Upper lobe of right lung (tissue), 1 donor: Measurements from ENCODE around the gene PSD. TPM values are rescaled to one million over a fixed set of nuclear protein-coding genes. Genes with fewer than 3 reads are reported as not detected.

ENCODE experiments used
- ATAC-seq: fragments of 200-7000 bp; cut with Tn5 transposase; one replicate; pipeline ENCODE4 v1.9.1; 2020; ENCODE audit warnings: mild to moderate bottlenecking, moderate library complexity
- DNase-seq: peaks from one replicate; pipeline ENCODE4 v3.0.0-alpha.2; 2020
- H3K27ac ChIP-seq: fragments of 200-600 bp; one replicate; pipeline ENCODE4 v1.8.0; 2022
- H3K27me3 ChIP-seq: fragments of 200-600 bp; one replicate; pipeline ENCODE4 v1.8.0; 2022; ENCODE audit warnings: mild to moderate bottlenecking
- H3K36me3 ChIP-seq: fragments of 200-600 bp; one replicate; pipeline ENCODE4 v1.8.0; 2022
- H3K4me1 ChIP-seq: fragments of 200-600 bp; one replicate; pipeline ENCODE4 v1.8.0; 2022
- H3K4me3 ChIP-seq: fragments of 200-600 bp; one replicate; pipeline ENCODE4 v1.8.0; 2022; ENCODE audit warnings: mild to moderate bottlenecking
- H3K9me3 ChIP-seq: fragments of 200-600 bp; one replicate; pipeline ENCODE4 v1.8.0; 2022
- intact Hi-C: fragments of 100-400 bp; cut with DNase I; formaldehyde crosslinking; loops from one replicate; pipeline ENCODE4 v1.11.0; 2022
- total RNA-seq: library from RNA; stranded (reverse); fragmentation: NEBNext Ultra II Directional; extraction: Animal tissue kit (Norgen Biotek cat#: 25700); gene quantifications from one replicate; pipeline ENCODE4 v1.2.1, GENCODE V29; 2021
- TF ChIP-seq, protein P1 (sequence below): fragments of 200-600 bp; IDR thresholded peaks from one replicate; pipeline ENCODE4 v1.8.0; 2022; ENCODE audit warnings: antibody characterized with exemption
- donor health status: DM: no; HTN: yes; CAD: no; lungs with severe emphysema.

Gene PSD
- total RNA-seq, 1 donor from 2014 or later, result 3.5 TPM

DNA sequence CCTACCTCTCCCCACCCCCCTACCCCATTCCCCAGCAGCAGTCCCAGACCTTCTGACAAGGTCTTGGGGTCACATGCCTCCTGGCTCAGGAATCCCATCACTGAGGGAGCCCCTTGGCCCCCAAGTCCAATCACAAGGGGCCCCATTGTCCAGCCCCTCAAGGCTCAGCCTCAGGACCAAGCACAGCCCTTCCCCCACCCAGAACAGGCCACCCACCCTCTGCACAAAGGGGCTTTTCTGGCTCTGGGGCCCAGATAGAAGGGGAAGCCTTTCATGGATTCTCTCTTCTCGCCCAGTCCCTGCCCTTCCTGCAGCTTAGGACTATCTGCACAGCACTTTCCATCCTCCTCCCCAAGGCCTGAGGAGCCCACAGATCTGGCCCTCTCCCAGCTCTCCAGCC lies 6.9 kb upstream of the PSD start:
- no peak overlapping the region for H3K4me3 ChIP-seq
- TF ChIP-seq, protein P1, sequence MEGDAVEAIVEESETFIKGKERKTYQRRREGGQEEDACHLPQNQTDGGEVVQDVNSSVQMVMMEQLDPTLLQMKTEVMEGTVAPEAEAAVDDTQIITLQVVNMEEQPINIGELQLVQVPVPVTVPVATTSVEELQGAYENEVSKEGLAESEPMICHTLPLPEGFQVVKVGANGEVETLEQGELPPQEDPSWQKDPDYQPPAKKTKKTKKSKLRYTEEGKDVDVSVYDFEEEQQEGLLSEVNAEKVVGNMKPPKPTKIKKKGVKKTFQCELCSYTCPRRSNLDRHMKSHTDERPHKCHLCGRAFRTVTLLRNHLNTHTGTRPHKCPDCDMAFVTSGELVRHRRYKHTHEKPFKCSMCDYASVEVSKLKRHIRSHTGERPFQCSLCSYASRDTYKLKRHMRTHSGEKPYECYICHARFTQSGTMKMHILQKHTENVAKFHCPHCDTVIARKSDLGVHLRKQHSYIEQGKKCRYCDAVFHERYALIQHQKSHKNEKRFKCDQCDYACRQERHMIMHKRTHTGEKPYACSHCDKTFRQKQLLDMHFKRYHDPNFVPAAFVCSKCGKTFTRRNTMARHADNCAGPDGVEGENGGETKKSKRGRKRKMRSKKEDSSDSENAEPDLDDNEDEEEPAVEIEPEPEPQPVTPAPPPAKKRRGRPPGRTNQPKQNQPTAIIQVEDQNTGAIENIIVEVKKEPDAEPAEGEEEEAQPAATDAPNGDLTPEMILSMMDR, result no peak
- intact Hi-C loops, result no loop called here
- ATAC-seq (no peak), DNase-seq (no peak)
- no peak overlapping the region for H3K27ac ChIP-seq
- no peaks in the 10 kb centered on the region for H3K27me3 ChIP-seq
- H3K4me1 ChIP-seq, result peaks cover 17% of the 10 kb centered on the region
- peaks cover 21% of the 10 kb centered on the region for H3K36me3 ChIP-seq
- no peaks in the 10 kb centered on the region for H3K9me3 ChIP-seq

DNA sequence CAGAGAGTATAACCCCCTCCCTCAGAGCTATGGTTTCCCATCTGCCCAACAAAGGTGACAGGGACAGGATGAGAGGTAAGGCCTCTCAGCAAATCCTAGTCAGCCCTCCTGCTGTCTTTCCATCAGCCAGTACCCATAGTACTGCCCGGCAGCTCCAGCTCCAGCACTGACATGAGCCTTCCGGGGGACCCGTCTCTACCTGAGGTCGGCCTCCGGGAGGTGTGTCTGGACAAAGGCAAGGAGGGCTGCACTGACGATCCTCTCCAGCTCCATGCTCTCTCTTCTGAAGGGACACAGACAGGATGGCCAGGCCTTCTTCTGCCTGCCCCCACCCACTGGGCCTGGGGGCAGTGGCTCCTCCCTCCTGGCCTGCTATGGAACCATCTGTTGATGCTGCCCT lies 6.3 kb upstream of the PSD start:
- Histone ChIP-seq H3K36me3 (peaks cover 21% of the 10 kb centered on the region), H3K27ac (no peak overlapping the region), H3K4me3 (no peak overlapping the region), H3K9me3 (no peaks in the 10 kb centered on the region), H3K27me3 (no peaks in the 10 kb centered on the region), H3K4me1 (peaks cover 21% of the 10 kb centered on the region)
- intact Hi-C loops, result no loop called here
- no peak for ATAC-seq
- TF ChIP-seq, protein P1, result no peak
- DNase-seq, result no peak

DNA sequence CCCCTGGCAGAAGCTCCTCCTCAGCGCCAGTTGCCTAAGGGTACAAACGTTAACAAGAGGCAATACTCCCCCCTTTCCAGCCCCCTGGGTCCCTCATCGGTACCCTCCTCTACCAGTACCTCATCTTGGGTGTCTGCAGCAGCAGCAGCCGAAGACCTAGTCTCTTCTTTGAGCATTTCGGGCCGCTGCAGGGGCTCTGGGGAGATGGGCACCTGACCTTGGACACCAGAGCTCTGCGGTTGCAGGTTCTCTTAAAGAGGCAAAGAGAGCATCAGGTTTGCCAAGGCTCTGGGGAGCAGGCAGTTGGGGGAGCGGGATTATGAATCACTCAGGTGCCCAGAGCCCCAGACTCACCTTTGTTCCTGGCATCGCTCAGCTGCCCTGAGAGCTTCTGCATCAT lies 5.6 kb upstream of the PSD start:
- Histone ChIP-seq H3K27me3 (no peaks in the 10 kb centered on the region), H3K4me1 (peaks cover 28% of the 10 kb centered on the region), H3K4me3 (no peak overlapping the region), H3K27ac (no peak overlapping the region), H3K9me3 (no peaks in the 10 kb centered on the region), H3K36me3 (peaks cover 21% of the 10 kb centered on the region)
- no peak for DNase-seq
- ATAC-seq, result no peak
- TF ChIP-seq, protein P1, result no peak
- intact Hi-C loops, result no loop called here

DNA sequence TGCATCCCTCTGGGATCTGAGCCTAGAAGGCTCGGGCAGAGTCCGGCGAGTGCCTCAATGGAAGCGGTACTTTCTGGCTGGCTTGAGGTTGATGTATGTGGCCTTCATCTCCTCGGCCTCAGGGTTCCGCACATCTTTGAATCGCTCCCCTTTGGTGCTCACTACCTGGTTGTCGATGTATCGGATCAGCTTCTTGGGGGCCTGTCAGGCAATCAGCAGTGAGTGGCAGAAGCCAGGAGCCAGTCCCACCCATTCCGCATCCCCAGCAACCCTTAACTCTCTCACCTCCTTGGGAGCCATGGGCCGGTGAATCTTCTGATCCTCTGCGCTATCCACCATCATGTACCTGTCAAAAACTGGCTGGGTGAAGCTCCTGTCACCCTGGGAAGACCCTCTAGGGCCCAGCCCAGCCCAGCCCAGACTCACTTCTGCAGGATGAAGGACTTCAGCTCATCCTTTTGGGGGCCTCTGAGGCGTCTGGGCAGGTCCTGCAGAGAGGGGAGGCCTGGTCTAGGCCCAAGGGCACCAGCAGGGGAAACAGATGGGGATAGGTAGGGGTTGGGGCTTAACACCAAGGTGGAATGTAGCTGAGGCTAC lies 4.9 kb upstream of the PSD start:
- Histone ChIP-seq H3K27me3 (peaks cover 4% of the 10 kb centered on the region), H3K27ac (peak overlapping the region; percentile 88), H3K4me3 (no peak overlapping the region), H3K9me3 (no peaks in the 10 kb centered on the region), H3K36me3 (peaks cover 21% of the 10 kb centered on the region), H3K4me1 (peaks cover 32% of the 10 kb centered on the region)
- intact Hi-C loops, result no loop called here
- DNase-seq (no peak), ATAC-seq (no peak)
- TF ChIP-seq, protein P1, result no peak

DNA sequence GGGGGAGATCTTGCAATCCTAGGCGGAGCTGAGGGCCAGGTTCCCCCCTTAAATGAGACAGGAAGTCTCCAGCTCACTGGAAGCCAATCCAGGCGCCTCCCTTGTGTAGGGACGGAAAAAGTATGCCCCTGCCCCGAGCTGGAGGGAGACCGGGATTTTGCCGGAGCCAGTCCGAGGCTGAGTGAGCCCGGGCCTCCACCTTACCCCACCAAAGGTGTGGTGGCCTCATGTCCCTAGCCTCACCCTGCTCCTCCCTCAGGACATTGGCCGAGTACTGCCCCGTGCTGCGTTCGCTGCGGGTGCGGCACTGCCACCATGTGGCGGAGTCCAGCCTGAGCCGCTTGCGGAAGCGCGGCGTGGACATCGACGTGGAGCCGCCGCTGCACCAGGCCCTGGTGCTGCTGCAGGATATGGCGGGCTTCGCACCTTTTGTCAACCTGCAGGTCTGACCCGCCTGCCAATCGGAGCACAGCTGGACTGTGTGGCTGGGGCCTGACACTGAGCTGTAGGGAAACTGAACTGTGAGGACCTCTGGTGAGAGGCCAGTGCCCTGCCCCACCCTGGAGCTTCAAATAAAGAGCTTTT lies 4.1 kb upstream of the PSD start:
- Histone ChIP-seq H3K36me3 (peaks cover 21% of the 10 kb centered on the region), H3K4me3 (peak overlapping the region; percentile 81), H3K27ac (peak overlapping the region; percentile 88), H3K9me3 (no peaks in the 10 kb centered on the region), H3K27me3 (peaks cover 9% of the 10 kb centered on the region), H3K4me1 (peaks cover 32% of the 10 kb centered on the region)
- peak; percentile 94 for DNase-seq
- TF ChIP-seq, protein P1, result peak; percentile 81
- peak; percentile 77 for ATAC-seq
- intact Hi-C loops, result no loop called here
